Osteoblast (primary cell): ENCODE results near the gene SS18L1. TPM values are rescaled to one million over a fixed set of nuclear protein-coding genes. Genes with fewer than 3 reads are reported as not detected.
"Not testable (repeated sequence)": the region's sequence is repeated elsewhere in the genome, so short reads cannot be mapped to it uniquely, and the experiment has no call there.

Experiments used
- DNase-seq: peaks from one replicate; pipeline ENCODE4 v3.0.0; 2011; ENCODE audit warnings: low spot score, mixed read lengths; ENCODE audit not compliant: insufficient read length; ENCODE audit errors: missing footprints
- H2AFZ ChIP-seq: 2 replicates; pipeline ENCODE4 v1.6.0; 2011; ENCODE audit warnings: mild to moderate bottlenecking, low read length
- H3K27ac ChIP-seq: 2 replicates; pipeline ENCODE4 v1.5.1; 2011; ENCODE audit warnings: mild to moderate bottlenecking, low read depth, low read length, moderate library complexity
- H3K27me3 ChIP-seq: 2 replicates; pipeline ENCODE4 v1.6.0; 2012; ENCODE audit warnings: mild to moderate bottlenecking, control low read depth, inconsistent platforms, low read length, moderate library complexity; ENCODE audit not compliant: insufficient read depth
- H3K36me3 ChIP-seq: 2 replicates; pipeline ENCODE4 v1.5.1; 2011; ENCODE audit warnings: mild to moderate bottlenecking, low read length, control low read depth, moderate library complexity; ENCODE audit not compliant: insufficient read depth
- H3K4me1 ChIP-seq: 2 replicates; pipeline ENCODE4 v1.5.1; 2011; ENCODE audit warnings: mild to moderate bottlenecking, low read length, control low read depth, moderate library complexity; ENCODE audit not compliant: insufficient read depth
- H3K4me2 ChIP-seq: 2 replicates; pipeline ENCODE4 v1.6.0; 2011; ENCODE audit warnings: mild to moderate bottlenecking, low read length; ENCODE audit not compliant: insufficient read depth
- H3K4me3 ChIP-seq: fragments of 200-600 bp; sonication (generic); 3 replicates; pipeline ENCODE4 v1.5.1; 2012; ENCODE audit warnings: mild to moderate bottlenecking, low read length, inconsistent platforms; ENCODE audit not compliant: insufficient read depth
- H3K79me2 ChIP-seq: 2 replicates; pipeline ENCODE4 v1.6.0; 2012; ENCODE audit warnings: mild to moderate bottlenecking, low read length, control low read depth, inconsistent platforms; ENCODE audit not compliant: insufficient read depth
- H3K9me3 ChIP-seq: 2 replicates; pipeline ENCODE4 v1.5.1; 2011; ENCODE audit warnings: low read depth, low read length, control low read depth
- H4K20me1 ChIP-seq: 2 replicates; pipeline ENCODE4 v1.6.0; 2012; ENCODE audit warnings: mild to moderate bottlenecking, low read length, control low read depth; ENCODE audit not compliant: insufficient read depth
- CTCF ChIP-seq: IDR thresholded peaks from 2 replicates; pipeline ENCODE4 v1.5.1; 2011; ENCODE audit warnings: mild to moderate bottlenecking, low read depth, low read length, moderate library complexity; ENCODE audit errors: extremely low read depth
- total RNA-seq: library from RNA; depleted of rRNA; stranded (reverse); fragments of >200 nt; gene quantifications from 2 replicates; pipeline ENCODE4 v1.2.3, GENCODE V29; 2012

The SS18L1 gene
- total RNA-seq, 1 donor, result 12.7 TPM

- Histone ChIP-seq H2AFZ (no peak overlapping the region), H3K4me2 (no peak overlapping the region), H4K20me1 (peaks cover 76% of the 10 kb centered on the region), H3K36me3 (peaks cover 3% of the 10 kb centered on the region), H3K27ac (no peak overlapping the region), H3K4me1 (peaks cover 17% of the 10 kb centered on the region), H3K9me3 (no peaks in the 10 kb centered on the region), H3K4me3 (no peak overlapping the region), H3K27me3 (no peaks in the 10 kb centered on the region), H3K79me2 (peaks cover 90% of the 10 kb centered on the region)
- peak; percentile 75 for DNase-seq
- no peak for TF ChIP-seq CTCF
Measured at GRCh38 chr20:62146019-62146755, 2.6 kb downstream of the SS18L1 start.

- no peak overlapping the region for H3K4me3 ChIP-seq
- no peak for TF ChIP-seq CTCF
- no peak for DNase-seq
- no peak overlapping the region for H2AFZ ChIP-seq
- H3K79me2 ChIP-seq, result peaks cover 90% of the 10 kb centered on the region
- no peaks in the 10 kb centered on the region for H3K27me3 ChIP-seq
- H3K27ac ChIP-seq, result no peak overlapping the region
- peaks cover 72% of the 10 kb centered on the region for H4K20me1 ChIP-seq
- no peaks in the 10 kb centered on the region for H3K9me3 ChIP-seq
- H3K36me3 ChIP-seq, result peaks cover 3% of the 10 kb centered on the region
- H3K4me2 ChIP-seq, result no peak overlapping the region
- peaks cover 8% of the 10 kb centered on the region for H3K4me1 ChIP-seq
Measured at GRCh38 chr20:62147125-62147524, 3.6 kb downstream of the SS18L1 start.

- Histone ChIP-seq H3K4me1 (peaks cover 8% of the 10 kb centered on the region), H3K4me2 (no peak overlapping the region), H3K4me3 (no peak overlapping the region), H3K9me3 (no peaks in the 10 kb centered on the region), H3K27me3 (no peaks in the 10 kb centered on the region), H3K36me3 (peaks cover 6% of the 10 kb centered on the region), H2AFZ (no peak overlapping the region), H4K20me1 (peaks cover 69% of the 10 kb centered on the region), H3K27ac (no peak overlapping the region), H3K79me2 (peaks cover 90% of the 10 kb centered on the region)
- DNase-seq, result peak; percentile 66
- no peak for TF ChIP-seq CTCF
Measured at GRCh38 chr20:62147528-62147927, 4.0 kb downstream of the SS18L1 start.

GRCh38 chr20:62148383-62148782, 4.8 kb downstream of the SS18L1 start:
- Histone ChIP-seq H4K20me1 (peaks cover 75% of the 10 kb centered on the region), H3K79me2 (peaks cover 93% of the 10 kb centered on the region)
- H3K27me3 ChIP-seq, H2AFZ ChIP-seq, H3K4me2 ChIP-seq, H3K4me1 ChIP-seq, DNase-seq, H3K9me3 ChIP-seq, H3K27ac ChIP-seq, H3K4me3 ChIP-seq, H3K36me3 ChIP-seq: not testable (repeated sequence)
